Lung (tissue), 12 donors: Measurements from ENCODE around the gene MRGPRF. TPM values are rescaled to one million over a fixed set of nuclear protein-coding genes. Genes with fewer than 3 reads are reported as not detected.
"Not testable (repeated sequence)": the region's sequence is repeated elsewhere in the genome, so short reads cannot be mapped to it uniquely, and the experiment has no call there.

Source experiments
- ATAC-seq: fragments of 200-7000 bp; cut with Tn5 transposase; one replicate; pipeline ENCODE4 v1.9.1; 2020; ENCODE audit warnings: moderate number of reproducible peaks; ENCODE audit not compliant: insufficient read depth, low FRiP score
- DNase-seq, 3 donors: peaks; one replicate each; pipeline ENCODE4 v3.0.0-alpha.2; 2013 to 2017
- H3K27ac ChIP-seq, 2 donors: one replicate each; pipeline ENCODE4 v1.5.1; 2013; ENCODE audit warnings: mild to moderate bottlenecking in 2 of 2, moderate library complexity in 2 of 2, control low read depth in 1 of 2, inconsistent platforms in 1 of 2, low read depth in 1 of 2, low read length in 1 of 2
- H3K27me3 ChIP-seq, 3 donors: one replicate each; pipeline ENCODE4 v1.5.1; 2013; ENCODE audit warnings: low read length in 2 of 3; ENCODE audit not compliant: control insufficient read depth in 3 of 3, insufficient read depth in 3 of 3
- H3K36me3 ChIP-seq, 4 donors: one replicate each; pipeline ENCODE4 v1.5.1; 2013; ENCODE audit warnings: low read length in 4 of 4, mild to moderate bottlenecking in 1 of 4, moderate library complexity in 1 of 4; ENCODE audit not compliant: control insufficient read depth in 4 of 4, insufficient read depth in 4 of 4
- H3K4me1 ChIP-seq, 5 donors: one replicate each; pipeline ENCODE4 v1.5.1; 2013; ENCODE audit warnings: low read length in 5 of 5, mild to moderate bottlenecking in 2 of 5, moderate library complexity in 1 of 5; ENCODE audit not compliant: control insufficient read depth in 5 of 5, insufficient read depth in 5 of 5
- H3K4me3 ChIP-seq: one replicate; pipeline ENCODE4 v1.5.1; 2013; ENCODE audit warnings: mild to moderate bottlenecking, control low read depth, moderate library complexity
- H3K9ac ChIP-seq, 2 donors: one replicate each; pipeline ENCODE4 v1.5.1; 2013; ENCODE audit warnings: low read length in 2 of 2, control low read depth in 1 of 2; ENCODE audit not compliant: insufficient read depth in 1 of 2
- H3K9me3 ChIP-seq, 4 donors: one replicate each; pipeline ENCODE4 v1.5.1; 2013; ENCODE audit warnings: low read length in 3 of 4, mild to moderate bottlenecking in 1 of 4, moderate library complexity in 1 of 4; ENCODE audit not compliant: control insufficient read depth in 4 of 4, insufficient read depth in 3 of 4
- WGBS, 2 donors: extraction: QIAGEN DNeasy Blood & Tissue Kit; methylation state at CpG; one replicate each; pipeline ENCODE4 v1.1.7; 2013; 5-methylcytosine and 5-hydroxymethylcytosine counted together
- polyA plus RNA-seq, 2 donors: library from polyadenylated mRNA; stranded (reverse); fragments of 200-250 nt; gene quantifications; one replicate each; pipeline ENCODE4 v1.2.1, GENCODE V29; 2013
- total RNA-seq, 2 donors: library from RNA; depleted of rRNA in 1 of 2; stranded (reverse); fragments of >200 nt in 1 of 2; gene quantifications; one replicate each; pipeline ENCODE4 v1.2.1, GENCODE V29; 2014 to 2021
- TF ChIP-seq, protein P1 (sequence below): IDR thresholded peaks from 2 replicates; pipeline ENCODE4 v1.5.1; 2012; ENCODE audit warnings: mild to moderate bottlenecking; ENCODE audit errors: control extremely low read depth, extremely low read depth
- donor health status: control.
- donor health status: control.
- donor health status: Bipolar disorder and iron deficiency.
- donor health status: healthy.
- donor health status: DM: yes; HTN: yes; CAD: no.

The MRGPRF gene
- total and polyA plus RNA-seq, 4 donors = 9.2 to 16.8 (median 12.2) TPM

DNA sequence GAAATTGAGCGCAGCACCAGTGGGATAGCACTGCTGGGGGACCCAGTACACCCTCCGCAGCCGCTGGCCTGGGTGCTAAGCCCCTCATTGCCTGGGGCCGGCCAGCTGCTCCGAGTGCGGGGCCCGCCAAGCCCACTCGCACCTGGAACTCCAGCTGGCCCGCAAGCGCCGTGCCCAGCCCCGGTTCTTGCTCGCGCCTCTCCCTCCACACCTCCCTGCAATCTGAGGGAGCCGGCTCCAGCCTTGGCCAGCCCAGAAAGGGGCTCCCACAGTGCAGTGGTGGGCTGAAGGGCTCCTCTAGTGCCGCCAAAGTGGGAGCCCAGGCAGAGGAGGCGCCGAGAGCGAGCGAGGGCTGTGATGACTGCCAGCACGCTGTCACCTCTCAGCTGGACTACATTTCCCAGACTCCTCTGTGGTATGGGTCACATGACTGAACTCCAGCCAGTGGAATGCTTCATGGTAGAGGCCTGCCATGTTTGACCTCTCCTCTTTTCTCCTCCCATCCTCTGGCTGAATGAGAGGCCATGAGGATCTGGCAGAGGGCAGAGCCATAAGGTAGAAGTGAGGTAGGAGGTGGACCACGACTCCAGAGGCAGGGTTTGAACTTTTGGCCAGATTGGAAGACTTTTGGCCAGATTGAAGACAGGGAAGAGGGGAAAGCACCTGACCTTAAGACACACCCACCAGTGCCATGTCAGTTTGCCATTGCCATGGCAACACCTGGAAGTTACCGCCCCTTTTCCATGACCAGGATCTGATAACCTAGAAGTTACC is 38.4 kb downstream of the MRGPRF start:
- H3K27me3 ChIP-seq = no peaks in the 10 kb centered on the region
- no peak for ATAC-seq
- no peak for DNase-seq
- TF ChIP-seq, protein P1, sequence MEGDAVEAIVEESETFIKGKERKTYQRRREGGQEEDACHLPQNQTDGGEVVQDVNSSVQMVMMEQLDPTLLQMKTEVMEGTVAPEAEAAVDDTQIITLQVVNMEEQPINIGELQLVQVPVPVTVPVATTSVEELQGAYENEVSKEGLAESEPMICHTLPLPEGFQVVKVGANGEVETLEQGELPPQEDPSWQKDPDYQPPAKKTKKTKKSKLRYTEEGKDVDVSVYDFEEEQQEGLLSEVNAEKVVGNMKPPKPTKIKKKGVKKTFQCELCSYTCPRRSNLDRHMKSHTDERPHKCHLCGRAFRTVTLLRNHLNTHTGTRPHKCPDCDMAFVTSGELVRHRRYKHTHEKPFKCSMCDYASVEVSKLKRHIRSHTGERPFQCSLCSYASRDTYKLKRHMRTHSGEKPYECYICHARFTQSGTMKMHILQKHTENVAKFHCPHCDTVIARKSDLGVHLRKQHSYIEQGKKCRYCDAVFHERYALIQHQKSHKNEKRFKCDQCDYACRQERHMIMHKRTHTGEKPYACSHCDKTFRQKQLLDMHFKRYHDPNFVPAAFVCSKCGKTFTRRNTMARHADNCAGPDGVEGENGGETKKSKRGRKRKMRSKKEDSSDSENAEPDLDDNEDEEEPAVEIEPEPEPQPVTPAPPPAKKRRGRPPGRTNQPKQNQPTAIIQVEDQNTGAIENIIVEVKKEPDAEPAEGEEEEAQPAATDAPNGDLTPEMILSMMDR = no peak
- WGBS, 2 donors = 95 to 98% methylated on average over 23 of the region's 23 CpGs
- no peaks in the 10 kb centered on the region for H3K4me1 ChIP-seq
- no peaks in the 10 kb centered on the region for H3K36me3 ChIP-seq
- H3K9me3 ChIP-seq = no peaks in the 10 kb centered on the region
- no peak overlapping the region for H3K9ac ChIP-seq
- no peak overlapping the region for H3K27ac ChIP-seq
- H3K4me3 ChIP-seq = no peak overlapping the region

DNA sequence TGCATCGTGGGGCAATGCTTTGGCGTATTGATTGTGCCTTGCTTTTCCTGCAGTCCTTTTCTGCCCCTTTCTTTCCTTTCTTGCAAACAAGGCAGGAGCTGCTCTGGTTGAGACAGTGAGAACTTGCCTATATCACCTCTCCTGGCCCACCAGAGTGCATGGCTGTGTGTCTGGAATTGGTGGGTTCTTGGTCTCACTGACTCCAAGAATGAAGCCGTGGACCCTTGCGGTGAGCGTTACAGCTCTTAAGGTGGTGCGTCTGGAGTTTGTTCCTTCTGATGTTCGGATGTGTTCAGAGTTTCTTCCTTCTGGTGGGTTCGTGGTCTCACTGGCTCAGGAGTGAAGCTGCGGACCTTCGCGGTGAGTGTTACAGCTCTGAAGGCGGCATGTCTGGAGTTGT is 39.3 kb downstream of the MRGPRF start:
- not testable (repeated sequence) for H3K4me3 ChIP-seq, H3K9me3 ChIP-seq, H3K27ac ChIP-seq, H3K4me1 ChIP-seq, H3K9ac ChIP-seq, DNase-seq, ATAC-seq, H3K36me3 ChIP-seq, H3K27me3 ChIP-seq
- WGBS, 2 donors = 88 to 89% methylated on average over 12 of the region's 12 CpGs

DNA sequence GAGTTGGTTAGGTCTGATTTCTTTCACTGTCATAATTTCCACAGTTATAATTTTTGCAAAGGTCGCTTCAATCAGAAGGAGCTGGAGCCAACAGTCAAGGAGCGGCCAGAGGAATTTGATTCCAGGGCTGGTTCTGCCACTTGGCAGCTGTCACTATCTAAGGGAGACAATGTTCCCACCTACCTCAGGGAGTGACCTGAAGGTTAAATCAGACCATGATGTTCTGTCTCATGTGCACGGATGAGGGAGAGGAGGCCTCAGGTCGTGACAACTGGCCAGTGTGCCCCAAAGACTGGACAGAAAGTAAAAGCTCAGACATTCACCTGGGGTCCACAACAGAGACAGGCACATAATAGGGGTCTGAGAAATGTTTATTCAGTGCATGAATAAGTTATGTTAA is 39.8 kb downstream of the MRGPRF start:
- H3K27ac ChIP-seq = no peak overlapping the region
- no peaks in the 10 kb centered on the region for H3K27me3 ChIP-seq
- TF ChIP-seq, protein P1 = no peak
- 61 to 76% methylated on average over 4 of the region's 4 CpGs for WGBS, 2 donors
- no peak for DNase-seq
- H3K9me3 ChIP-seq = no peaks in the 10 kb centered on the region
- no peaks in the 10 kb centered on the region for H3K4me1 ChIP-seq
- ATAC-seq = no peak
- H3K36me3 ChIP-seq = no peaks in the 10 kb centered on the region
- H3K4me3 ChIP-seq = no peak overlapping the region
- no peak overlapping the region for H3K9ac ChIP-seq

DNA sequence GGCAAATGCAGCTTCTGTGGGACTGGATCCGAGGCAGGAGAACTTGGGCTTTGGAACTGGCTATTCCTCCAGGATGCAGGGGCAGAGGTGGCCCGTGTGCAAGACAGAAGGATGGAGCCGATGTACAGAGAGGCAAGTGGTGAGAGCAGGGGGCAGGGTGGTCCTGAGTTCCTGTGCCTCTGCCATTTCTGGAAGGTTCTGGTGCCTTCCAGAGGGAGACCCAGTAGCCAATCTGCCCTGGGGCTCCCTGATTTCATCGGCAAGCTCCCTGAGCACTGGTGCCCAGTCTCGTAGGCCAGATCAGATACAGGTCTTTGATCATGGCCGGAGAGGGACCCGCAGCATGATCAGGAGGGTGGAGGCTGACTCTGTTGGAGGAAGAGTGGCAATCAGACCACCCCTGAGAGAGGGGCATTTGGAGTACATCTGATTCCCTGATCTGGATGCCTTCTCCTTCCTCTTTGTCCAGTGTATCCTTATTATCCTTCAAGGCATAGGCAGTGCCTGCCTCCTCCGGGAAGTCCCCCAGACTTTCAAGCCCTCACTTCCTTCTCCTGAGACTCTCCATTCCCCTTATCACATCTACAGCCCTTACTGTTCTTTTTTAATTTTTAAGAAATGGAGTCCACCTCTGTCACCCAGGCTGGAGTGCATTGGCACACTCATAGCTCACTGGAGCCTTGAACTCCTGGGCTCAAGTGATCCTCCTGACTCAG is 42.0 kb downstream of the MRGPRF start:
- Histone ChIP-seq H3K4me3 (no peak overlapping the region), H3K4me1 (no peaks in the 10 kb centered on the region), H3K27me3 (no peaks in the 10 kb centered on the region), H3K36me3 (no peaks in the 10 kb centered on the region), H3K9me3 (no peaks in the 10 kb centered on the region), H3K9ac (no peak overlapping the region), H3K27ac (no peak overlapping the region)
- DNase-seq = no peak
- TF ChIP-seq, protein P1 = no peak
- WGBS, 2 donors = 85 to 88% methylated on average over 8 of the region's 8 CpGs
- ATAC-seq = no peak
